ENCODE data around the gene SELP.
A peak's percentile ranks its signal among the peaks of the same experiment; 100 is the strongest.

The SELP gene

DNA sequence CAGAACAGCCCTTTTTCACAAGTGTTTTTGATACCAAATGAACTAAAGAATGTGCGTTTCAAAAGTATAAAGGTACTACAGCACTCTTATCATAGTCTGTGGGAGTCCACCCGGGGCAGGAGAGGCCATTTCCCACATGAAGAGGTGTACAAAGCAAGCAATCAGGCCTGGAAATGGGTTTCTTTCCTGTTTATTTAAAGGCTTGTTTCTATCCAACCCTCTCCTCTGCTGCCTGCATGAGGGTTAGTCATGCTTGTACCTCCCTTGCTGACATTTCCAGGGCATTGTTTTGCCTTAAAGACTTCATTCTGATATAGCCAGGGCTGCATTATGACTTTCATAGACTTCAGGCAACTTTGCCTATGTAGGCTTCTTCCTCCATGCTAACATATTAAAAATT lies 11.6 kb downstream of the SELP start:
- DNase-seq: no peak

DNA sequence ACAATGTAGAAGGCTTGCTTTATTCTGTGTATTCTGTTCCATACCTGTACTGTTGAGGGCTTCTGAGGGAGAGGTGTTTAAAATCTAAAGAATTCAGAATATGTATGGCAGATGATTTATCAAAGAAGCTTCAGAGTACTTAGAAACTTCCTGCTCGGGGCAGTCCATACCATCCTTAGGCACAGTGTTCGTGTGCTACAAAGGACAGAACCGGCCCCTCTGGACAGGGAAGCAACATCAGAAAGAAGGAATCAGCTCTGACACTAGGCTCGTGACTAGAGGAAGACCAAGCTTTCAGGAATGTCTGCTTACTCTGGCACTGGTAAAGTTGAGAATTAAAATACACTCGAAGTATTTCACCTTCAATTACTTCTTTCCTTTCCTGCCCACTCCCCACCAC lies 14.1 kb downstream of the SELP start:
- DNase-seq: no peak

DNA sequence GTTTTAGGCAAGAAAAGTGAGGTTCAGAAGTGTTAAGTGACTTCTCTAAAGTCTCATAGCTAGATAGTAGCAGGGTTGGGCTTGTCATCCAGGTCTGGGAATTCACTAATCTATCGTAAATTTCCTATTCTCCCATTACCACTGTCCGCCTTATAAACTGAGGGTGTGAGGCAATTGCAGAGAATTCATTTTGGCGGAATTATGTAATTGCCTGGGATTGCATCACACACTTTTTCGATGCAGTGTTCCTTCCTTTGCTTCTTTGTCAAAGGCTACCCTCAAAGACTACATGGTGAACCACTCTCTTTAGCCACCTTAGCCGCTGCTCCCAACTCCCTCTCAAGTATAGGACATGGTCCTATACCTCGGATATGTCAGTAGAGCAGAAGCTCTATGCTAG lies 19.1 kb downstream of the SELP start:
- DNase-seq: no peak

DNA sequence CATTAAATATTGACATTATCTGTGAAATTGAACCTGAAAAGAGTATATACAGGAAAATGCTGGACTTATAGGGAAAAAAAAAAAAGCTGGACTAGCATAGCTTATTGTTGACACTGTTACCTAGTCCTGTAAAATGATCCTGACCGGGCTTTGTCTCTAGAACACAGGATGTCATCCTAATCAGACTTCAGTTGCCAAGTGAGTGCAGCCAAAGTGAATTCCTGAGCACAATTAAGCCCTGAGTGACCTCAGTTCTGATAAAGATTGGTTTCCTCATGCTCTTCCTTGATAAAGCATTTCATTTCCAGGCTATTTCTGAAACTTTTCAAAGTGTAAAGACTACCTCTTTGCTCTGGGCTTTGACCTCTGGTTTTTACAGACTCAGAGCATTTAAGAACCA lies 19.8 kb downstream of the SELP start:
- DNase-seq: no peak

- DNase-seq: no peak
Measured at GRCh38 chr1:169608226-169608625, 21.7 kb downstream of the SELP start.

DNA sequence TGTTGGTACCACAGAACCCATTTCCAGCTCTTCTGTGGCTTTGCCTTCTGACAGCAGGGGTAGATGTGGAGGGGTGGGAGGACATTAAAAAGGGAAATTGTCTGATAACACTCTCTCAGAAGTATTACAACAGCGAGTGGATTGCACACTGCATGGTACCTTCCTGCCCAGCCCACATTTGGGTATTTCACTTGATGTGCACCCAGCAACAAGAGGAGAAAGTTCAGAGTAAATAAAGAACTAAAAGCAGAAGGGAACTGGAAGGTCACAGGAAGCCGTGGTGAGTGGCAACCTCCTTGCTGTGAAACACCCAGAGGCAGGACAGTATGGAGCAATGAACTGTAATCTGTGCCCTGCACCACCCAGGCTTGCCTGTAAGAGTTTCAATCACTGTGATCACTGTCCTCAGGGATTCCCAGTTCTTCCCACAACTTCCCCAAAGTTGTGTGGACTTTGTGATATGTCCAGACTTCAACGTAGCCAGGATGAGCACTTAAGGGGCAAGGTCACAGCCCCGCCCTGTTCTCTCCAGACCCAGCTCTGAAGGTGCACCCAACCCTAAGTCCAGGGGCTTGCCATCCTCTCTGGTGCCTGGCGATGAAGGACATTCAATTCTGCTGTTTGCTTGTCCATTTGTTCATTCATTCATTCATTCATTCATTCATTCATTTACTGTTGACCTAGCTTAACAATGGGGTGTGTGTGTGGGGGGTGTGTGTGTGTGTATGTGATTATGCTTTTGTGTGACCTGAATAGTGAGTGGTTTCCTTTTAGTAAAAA lies 25.0 kb downstream of the SELP start:
- no peak for DNase-seq

GRCh38 chr1:169601096-169601881 lies 28.6 kb downstream of the SELP start:
- DNase-seq: no peak

- peak; percentile 32 for DNase-seq
Measured at GRCh38 chr1:169595764-169596711, 33.9 kb downstream of the SELP start.

DNA sequence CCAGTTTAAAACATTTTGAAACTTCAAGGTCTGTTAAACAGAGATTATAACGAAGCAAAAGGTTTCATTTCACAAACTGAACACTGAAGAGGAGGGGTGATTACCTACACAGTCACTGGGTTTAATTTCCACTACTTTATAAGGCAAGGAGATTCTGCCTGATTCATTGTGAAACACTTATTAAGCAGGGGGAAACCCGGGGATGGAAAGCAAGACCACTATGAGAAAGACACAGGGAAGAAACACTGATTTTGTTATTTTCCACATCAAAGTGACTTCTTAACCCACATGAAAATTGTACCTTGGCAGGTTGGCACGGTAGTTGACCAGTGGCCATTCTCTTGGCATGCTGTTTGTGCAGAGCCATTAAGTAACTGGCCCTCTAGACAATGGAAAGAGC lies 35.5 kb downstream of the SELP start:
- no peak for DNase-seq

DNA sequence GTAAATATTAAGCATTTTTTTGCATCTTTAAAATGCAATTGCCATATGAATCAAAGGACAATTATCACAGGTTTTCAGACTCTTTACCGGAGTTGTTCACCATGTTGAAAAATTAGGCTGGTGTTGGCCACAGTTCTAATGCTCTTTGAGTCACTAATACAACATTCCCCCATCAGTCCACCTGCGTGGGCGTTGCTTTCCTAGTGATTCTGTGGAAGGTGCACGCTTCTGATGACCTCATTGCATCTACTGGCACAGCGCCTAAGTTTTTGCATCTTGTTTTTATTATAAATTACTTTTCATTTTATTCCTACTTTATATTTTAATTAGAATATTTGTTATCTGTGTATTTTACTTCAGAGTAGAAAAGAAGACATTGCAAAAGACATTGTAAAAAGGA lies 39.0 kb downstream of the SELP start:
- no peak for DNase-seq

DNA sequence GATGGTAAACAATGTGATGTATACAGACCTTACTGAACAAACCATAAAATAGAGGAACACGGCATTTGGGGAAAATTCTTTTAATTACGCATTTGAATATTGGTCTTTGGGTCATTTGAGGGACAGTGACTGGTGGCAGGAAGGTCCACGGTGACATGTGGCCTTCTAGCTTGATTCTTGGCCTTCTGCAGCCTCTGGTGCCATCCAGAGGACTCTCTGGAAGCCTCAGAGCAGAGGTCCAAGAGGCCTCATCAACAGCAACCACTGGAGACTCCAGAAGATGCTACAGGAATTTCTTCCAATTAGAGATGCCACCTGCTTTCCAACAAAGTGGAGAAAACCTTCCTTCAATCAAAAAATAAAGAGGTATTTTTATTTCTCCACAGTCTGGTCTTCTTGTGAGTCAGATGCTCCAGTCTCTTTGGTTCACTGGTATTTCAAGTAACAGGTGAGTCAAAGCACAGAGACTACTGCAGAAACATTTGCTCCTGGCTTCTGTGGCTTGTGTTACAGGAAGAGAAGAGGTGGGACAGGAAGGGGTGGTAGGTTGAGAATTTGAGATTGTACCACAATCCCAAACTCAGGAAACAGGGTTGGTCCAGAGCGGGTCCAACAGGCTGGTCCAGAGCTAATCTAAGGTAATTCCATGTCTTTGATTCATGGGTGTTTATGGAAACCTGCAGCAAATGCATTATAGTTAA lies 41.0 kb downstream of the SELP start:
- no peak for DNase-seq

- no peak for DNase-seq
Measured at GRCh38 chr1:169588112-169588511, 41.8 kb downstream of the SELP start.

GRCh38 chr1:169586395-169587255 lies 43.3 kb downstream of the SELP start, which contains the start of gene F5:
TSS of gene F5 (minus strand) at chr1:169586481. CDS start at chr1:169586386, 95 bp downstream.
- DNase-seq: peak; percentile 52

DNA sequence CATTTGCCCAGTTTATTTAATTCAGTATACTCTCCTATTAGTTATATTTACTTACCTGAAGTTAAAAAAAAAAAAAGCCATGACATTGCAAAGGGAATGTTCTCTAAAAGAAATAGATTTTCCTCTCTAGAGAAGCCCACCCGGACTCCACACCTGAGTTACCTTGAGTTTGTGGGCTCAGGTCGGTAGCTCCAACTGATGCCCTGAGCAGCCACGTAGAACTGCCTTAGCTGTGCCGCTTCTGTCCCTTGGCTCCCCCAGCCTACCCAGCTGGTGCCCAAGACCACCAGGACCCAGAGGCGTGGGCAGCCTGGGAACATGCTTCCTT lies 43.9 kb downstream of the SELP start:
- no peak for DNase-seq

DNA sequence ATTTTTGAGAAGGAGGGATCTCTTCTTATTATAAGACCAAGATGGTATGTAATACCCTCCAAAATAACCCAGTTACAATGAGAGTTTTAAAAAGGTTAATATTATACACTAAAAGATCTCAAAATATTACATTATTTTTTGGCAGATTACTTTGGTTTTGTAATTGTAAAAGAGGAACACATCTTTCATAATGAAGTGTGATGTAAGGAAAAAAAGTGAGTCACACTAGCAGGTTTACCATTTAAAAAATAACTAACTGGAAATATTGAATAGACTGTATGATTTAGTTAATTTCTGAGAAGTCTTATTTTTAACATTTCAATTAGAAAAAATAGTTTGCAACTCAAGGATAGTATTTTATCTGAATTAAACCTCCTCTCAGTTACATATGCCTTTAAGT lies 44.7 kb downstream of the SELP start:
- no peak for DNase-seq

GRCh38 chr1:169584483-169585144 lies 45.3 kb downstream of the SELP start:
- no peak for DNase-seq

DNA sequence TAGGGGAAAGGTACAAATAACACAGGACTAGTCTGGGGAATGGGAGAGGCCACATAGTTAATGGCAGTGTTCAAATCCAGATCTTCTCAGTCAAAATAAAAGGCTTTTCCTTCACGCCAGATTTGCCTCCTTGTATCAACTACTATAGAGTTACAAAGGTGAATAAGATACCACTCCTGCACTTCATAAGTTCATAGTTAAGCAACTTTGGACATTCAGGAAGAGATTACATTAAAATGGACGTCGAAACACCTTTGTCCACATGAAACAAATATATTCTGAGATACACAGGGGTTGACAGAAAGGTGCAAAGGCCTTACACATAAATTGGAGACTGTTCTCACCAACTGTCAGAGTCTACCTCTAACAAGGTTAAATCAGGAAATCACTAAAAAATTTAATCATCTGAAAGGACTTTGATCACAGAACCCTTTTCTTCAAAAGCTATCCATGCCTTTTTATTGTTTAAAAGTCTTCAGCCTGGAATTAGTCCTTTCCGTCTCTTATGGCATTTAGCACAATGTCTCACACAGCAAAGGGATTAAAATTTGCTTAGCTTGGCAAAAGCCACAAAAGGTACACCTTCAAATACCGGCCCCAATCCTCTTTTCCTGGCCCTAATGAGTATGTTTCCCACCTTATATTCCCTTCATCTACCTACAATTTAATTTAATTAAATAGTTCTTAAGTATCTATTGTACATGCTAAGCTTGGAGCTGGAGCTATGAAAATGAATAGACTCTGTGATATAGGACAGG lies 51.8 kb downstream of the SELP start:
- no peak for DNase-seq

GRCh38 chr1:169576935-169577331 lies 53.0 kb downstream of the SELP start:
- no peak for DNase-seq

DNA sequence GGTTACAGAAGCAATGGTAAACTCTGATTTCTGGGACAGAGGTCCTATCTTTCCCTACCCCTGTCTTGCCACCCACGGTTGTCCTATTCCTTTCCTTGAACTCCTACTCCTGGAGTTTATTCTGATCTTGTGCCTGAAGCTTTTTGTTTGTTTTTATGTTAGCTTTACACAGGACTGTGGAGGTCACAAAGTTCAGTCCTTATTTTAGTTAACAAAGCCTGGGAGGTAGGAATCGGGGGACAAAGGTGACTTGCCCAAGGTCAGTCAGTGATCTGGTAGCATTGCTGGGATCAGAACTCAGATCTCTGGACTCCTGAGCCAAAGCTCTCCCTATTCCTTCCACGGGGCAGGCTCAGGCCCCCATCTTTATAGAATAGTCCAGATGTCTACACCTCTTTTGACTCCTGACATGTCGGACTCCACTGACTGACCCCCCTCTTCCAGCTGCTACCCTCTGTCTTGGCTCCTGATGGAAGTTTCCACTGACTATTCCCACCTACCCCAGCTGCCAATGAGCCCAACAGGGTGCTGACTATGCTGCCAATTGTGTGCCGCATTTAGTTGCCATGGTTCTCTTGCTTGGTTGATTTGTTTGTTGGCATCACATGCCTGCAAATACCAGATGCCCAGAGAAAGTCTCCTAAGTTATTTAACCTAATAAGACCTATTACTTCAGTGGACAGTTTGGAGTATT lies 53.5 kb downstream of the SELP start:
- DNase-seq: no peak

- DNase-seq: no peak
Measured at GRCh38 chr1:169574336-169574735, 55.6 kb downstream of the SELP start.

All from right hindlimb (tissue), 1 donor.